ENCODE data around the gene RTN4R.
"Not testable (repeated sequence)": the region's sequence is repeated elsewhere in the genome, so short reads cannot be mapped to it uniquely, and the experiment has no call there.

Gene RTN4R

DNA sequence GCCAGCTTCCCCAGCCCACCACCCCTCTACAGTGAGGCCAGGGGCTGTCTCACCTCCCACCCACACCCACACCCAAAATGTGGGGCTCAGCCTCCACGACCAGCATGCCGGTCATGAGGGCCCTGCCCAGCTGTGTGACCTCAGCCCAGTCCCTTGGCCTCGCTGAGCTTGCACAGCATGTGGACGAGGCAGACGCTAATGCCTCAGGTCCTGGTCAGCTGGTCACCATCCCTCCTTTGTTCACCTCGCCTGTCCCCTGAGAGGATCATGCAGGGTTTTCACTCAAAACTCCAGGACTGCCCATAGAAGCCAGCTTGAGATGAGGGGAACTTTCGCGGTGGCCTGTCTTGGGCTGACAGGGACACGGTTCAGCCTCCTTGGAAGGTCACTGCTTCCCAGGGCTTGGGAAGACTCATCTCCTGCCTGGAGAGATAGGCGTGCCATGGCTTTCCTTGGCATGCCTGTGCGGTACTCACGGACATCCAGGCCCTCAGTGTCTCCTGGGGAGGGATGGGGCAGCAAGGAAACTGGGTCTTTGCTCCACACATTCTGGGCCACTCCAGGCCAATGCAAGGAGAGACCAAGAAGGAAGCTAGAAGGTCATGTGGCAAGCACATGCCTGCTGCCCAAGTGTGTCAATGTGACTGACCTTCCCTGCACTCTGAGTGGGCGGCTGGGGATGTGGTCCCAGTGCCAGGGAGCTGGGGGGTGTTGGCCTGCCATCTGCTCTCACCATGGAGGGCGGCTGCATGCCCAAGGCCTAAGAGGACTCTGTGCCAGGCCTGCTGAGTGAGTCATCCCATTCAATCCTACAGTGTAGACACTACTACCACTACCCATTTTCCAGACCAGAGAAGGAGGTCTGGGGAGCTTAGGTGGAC, 3.2 kb upstream of the RTN4R start:
- DNase-seq (ENCODE audit: low spot score), result no peak

DNA sequence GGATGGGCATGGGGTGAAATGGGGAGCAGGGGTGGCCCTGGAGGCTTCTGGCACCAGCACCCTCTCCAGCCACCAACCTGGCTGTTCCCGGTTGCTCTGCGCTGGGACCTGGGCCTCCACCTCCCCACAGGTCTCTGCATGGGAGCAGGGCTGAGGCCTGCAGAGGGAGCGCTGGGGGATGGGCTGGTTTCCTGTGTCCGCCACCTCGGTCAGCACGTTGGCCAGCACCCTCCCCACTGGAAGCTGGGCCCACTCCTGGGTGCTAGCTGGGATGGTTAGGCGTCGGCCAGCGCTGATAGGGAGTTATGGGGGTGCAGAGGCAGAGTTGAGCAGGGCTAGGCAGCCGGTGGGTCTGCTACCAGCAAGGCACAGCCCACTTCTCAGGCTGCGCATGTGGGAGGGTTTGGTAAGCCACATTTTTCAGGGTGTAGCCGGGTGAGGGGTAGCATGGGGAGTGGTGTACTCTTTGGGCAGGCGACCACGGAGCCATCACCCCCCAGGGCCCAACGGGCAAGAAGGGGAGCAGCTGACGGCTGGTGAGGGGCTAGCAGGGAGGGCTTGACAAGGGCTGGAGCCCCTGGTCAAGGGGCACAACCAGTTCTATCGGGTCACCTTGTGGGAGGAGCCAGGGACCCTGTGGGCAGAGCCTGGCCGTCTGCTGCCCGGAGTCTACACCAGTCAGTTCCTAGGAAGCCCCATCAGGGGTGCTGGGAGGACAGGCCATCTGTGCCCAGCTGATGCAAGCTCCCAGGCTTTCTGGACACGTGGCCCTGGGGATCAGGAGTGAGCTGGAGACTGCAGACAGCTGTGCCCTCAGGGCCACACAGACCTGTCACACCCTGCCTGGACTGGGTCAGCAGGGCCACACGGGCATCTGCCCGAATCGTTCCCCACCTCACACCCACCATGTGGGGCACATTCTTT, 2.3 kb upstream of the RTN4R start:
- not testable (repeated sequence) for DNase-seq (ENCODE audit: low spot score)

DNA sequence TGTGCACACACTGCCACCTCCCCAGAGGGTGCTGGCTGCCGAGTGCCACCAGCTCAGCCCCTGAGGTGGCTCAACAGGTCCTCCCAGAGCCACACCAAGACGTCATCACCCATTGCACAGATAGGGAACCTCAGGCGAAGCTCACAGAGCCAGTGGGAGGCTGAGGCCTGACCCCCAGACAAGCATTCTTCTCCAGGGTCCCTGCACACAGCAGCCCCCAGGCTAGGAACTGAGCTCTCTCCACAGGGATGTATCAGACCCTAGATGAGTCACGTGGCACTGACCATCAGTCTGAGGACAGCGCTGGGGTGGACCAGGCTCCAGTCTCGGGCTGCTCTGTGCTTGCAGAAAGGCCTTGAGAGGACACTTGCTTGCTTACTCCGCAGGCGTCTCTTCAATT, 1.6 kb upstream of the RTN4R start:
- not testable (repeated sequence) for DNase-seq (ENCODE audit: low spot score)

DNA sequence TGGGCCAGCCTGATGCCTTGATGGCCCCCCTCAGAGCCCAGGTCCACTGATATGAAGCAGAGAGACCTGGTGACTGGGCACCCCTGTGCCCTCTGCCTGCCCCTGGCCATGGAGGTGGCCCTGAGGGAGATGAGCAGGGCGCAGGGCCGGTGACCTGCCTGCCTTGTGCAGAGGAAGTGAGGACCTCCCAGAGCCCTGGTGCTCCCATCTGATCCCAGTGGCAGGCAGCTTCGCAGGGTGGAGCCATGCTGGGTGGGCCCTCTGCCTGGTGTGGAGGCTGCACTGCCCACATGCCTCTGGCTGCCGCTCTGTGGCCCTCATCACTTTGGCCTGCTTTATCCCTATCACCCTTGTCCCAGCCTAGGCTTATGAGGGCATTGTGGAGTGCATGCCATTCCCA, 1.1 kb upstream of the RTN4R start:
- DNase-seq (ENCODE audit: low spot score), result not testable (repeated sequence)

DNA sequence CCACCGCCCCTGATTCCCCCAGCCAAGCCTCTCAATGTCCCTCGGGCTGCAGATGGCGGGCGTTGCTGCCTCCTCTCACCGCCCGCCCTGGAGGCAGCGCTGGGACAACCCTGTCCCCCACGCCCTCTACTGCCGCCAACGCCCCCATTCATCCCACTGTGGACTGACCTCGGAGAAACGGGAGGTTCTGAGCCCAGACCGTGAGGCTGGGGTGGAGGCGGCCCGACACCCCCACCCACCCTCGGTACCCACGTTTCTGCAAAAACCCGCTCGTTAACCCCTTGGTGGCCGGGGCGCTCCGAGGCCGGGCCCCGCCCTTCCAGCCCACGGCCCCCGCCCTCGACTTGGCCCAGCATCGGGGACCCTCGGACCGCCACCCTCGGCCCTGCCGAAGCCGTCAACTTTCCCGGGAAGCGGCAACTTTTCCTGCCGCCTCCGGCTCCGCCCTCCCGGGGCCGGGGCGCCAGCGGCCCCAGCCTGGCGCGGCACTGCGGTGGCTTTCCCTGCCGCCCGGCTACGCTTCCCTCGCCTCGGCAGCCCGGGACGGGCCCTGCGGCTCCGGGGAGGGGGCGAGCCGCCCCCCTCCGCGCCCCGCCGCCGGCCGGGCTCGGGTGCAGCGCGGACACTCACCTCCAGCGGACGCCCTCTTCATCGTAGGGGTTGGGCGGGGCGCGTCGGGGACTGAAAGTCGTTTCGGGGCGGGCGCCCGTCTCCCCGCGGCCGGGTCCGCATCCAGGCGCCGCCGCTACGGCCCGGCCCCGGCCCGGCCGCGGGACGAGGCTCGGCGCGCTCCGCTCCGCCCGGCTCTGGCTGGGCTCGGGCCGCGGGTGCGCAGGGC, 458 bp downstream of the RTN4R start:
- no peak for DNase-seq (ENCODE audit: low spot score)

DNA sequence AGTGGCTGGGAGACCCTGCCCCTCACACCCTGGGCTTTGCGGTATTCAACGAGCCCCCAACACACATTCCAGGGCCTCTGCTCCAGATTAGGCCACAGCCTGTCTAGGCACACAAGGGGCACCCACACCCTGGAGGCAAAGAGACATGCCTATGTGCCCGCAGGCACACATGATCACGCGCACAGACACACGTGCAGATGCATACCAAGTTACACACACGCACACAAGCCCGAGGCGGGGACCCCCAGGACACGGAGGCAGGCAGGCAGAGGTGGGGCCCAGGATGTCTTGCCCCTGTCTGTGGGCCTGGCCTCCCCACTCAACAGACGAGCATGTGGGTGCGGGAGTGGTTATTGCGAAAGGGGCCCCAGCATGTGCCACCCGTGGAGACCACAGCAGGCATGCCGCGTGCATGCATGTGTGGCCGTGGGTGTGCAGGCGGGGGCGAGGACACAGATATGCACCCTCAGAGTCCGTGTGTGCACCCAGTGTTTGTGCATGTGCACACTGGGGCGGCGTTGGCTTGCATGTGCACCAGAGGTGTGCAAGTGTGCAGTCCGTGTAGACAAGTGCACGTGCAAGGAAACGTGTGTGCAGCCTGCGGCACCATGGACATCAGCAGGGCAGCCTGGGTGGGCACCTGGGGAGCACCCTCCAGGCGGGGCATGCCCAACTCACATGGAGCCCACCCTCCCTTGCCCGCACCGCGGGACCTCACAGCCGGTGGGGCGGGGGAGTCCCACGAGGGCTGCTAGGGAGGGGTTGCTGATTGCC, 1.3 kb downstream of the RTN4R start:
- DNase-seq (ENCODE audit: low spot score), result not testable (repeated sequence)

DNA sequence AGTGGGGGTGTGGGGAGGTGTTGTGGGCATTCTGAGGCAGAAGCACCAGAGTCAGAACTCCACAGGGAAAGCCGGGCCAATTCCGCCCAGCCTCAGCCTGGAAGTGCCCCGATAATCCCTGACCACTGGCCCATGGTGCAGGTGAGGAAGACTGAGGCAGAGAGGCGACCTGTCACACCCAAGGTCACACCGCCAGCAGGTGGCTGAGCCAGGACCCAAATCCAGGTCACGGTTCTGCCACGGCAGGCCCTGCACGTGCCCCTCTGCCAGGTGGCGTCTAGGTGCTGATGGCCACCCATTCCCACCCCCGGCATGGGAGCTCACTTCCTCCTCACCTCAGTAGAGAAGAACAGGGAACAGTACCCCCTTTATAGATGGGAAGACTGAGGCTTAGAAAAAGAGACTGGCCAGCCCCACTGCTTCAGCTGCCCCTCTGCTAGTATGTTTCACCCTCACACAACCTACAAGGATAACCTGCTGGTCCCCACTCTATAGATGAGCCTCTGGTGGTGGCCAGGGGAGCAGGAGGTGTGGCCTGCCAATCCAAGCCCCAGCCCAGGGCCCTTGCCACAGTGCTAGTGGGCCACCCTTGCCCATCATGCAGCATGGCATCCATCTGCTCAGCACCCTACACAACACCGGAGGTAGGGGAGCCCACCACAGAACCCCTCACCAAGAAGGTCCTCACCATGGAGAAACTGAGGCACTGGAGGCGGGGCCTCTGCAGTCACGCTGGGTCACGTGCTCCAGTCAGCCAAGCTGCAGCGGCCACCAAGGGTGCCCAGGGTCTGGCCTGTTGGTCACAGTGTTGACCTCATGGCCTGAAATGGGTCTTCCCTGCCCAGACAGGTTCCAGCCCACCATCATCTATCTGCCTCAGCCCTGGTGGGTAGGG, 2.1 kb downstream of the RTN4R start:
- not testable (repeated sequence) for DNase-seq (ENCODE audit: low spot score)

DNA sequence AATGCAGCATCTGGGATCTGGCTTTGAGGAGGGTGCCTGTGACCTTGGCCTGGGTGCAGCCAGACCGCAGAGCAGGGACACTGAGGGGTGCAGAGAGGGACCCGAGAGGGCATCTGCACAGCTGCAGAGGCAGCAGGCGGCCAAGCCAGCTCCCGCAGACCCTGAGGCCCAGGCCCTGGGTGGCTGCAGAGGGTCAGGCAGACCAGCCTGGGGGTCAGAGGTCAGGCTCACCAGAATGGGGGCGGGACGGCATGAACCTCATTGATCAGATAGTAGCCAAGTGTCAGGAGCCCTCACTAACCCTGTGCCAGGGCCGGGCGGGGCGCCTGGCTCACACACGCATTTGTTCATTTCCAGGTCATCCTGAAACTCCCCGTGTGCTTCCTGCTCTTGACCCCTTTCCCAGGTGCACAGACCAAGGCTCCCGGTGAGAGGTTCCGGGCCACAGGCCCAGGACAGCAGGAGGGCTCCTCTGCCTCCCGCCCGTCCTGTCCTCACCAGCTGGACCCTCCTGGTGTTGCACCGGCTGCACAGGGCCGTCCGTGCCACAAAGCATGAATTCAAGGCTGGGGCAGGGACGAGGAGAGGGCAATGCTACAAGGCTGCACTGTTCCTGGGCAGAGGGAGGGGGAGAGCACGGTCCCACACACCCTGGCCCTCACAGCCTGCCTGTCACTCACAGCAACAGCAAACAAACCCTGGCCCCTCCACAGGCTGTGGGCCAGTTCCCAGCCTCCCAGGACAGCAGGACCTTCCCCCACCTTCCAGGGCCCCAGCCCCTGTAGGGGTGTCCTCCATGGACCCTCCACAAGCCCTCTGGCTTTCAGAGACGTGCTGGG, 3.3 kb downstream of the RTN4R start:
- no peak for DNase-seq (ENCODE audit: low spot score)

DNA sequence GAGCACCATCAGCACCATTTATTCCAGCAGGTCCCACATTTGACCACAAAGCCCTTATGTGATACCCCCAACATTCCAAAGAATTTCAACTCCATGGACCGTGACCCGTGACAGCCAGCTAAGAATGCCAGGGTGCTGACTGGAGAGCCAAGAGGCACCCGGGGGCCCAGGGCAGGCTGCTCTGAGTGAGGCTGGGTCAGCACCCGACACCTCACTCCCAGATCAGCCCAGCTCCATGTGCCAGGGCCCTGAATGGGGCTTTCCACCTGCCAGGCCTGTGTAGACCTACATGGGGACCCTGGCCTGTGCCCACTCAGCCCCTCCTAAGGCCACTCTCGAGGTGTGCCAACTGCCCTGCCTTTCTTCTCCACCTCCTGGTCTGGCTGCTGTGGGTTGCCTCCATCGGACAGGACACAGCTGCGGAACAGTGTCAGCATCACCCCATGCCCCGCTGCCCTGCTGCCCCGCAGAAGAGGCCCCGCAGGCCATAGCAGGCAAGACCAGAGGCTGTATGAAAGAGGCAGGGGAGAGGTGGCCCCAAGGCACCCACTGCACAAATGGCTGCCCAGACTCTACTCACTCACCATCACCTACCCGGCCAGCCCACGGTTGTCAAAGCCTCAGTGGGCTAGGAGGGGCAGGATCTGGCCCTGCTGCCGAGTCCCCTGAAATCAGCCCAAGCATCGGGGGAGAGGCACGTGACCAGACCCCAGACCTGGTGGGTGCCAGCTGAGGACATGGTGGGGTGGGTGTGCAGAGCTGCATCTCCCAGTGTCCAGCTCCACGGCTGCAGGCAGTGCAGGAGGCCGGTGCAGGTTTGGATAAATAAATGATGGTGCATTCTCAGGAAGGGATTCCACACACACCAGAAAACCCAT, 4.5 kb downstream of the RTN4R start:
- not testable (repeated sequence) for DNase-seq (ENCODE audit: low spot score)

DNA sequence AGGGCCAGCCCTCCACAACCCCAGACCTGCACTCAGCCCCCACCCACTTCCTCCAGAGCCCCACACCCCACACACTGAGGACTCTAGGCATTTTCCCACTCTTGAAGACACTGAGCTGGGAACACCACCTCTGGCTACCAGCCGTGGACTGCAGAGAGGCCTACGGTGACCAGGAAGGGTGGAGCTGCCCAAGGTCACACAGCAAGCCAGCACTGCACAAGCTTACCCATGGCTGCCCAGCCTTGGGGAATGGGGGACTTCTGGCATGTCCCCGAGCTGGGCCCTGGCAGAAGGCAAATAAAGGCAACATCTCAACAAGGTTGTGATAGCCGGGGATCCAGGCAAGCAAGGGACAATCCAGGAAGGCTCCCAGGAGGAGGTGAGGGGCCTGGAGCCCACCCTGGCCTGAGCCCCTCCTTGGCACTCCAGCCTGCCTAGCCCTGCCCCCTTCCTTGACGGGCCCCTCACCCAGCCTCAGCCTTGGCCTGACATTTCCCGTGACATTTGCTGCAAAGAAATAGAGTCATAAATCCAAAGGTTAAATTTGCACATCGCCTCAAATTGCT, 5.5 kb downstream of the RTN4R start:
- no peak for DNase-seq (ENCODE audit: low spot score)

DNA sequence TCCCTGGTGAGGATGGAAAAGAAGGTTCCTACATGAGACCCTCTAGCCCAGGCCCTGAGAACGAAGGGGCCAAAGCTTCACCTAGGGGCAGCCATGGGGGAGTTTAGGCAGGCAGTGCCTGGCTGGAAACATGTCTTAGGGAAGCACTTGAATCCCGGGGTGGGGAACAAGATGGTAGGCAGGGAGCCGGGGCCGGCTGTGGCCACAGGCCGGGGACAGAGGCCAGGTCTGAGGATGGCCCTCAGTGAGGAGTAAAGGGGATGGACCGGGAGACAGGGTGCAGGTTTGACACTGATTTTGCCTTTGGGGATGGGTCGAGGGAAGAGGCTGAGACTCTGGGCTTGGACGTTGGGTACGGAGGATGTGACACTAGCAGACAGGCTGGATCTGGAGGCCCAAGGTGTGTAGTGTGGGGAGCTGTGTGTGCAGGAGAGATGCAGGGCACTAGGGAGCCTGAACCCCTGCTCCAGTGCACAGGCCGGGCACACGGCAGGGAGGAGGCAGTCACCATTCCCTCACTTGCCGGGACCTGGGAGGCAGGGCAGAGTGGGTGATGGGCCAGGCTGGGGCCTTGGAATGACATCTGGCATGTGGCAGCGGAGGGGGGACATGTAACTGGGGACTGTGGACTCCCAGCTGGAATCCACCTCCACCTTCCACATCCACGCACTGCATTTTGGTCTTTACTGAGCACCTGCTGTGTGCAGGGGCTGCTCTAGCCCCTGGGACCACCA, 6.1 kb downstream of the RTN4R start:
- DNase-seq (ENCODE audit: low spot score), result no peak

DNA sequence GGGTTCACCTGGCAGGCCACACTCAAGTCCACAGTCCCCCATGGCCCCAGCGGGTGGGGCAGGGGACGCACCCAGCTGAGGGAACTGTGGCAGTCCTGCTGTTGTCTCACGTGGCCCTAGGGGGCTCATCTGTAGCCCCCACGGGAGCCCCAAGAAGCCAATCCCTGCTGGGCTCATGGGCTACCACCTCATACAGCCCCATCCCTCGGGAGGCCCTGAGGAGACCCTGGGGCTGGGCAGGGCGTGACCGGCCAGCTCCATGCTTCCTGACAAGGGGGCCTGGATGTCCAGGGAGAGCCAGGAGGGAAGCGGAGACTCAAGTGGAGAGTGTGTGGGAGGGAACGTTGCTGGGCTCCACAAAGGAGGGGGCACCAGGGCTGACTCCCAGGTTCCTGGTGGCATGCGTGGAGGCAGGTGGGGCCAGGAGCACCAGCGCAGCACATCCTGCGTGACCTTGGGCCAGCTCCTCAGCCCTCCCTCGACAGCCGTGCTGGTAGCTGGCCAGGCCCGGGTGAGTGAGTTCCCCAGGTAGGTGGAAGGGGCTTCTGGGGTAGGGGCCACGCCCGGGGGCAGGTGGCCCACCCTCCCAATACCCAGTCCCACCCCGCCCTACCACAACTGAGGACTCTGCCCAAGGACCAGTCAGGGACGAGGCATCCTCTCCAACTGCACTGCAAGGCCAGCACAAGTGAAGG, 7.9 kb downstream of the RTN4R start:
- no peak for DNase-seq (ENCODE audit: low spot score)

DNA sequence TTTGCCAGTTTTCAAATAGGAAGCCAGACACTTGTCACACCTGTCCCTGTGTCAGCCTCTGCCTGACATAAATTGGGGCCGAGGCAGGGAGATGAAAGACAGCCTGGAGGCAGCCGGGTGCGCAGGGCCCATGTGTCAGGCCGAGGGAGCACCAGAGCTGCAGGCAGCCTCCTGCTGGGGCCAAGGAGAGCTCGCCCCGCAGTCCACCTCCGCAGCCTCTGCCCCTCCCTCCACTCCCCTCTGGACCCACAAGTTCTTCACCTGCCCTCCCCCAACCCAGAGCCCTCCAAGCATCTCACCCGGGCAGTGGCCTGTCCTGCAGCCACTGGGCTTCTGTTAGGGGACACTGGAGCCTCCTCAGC, 8.8 kb downstream of the RTN4R start:
- DNase-seq (ENCODE audit: low spot score), result no peak

DNA sequence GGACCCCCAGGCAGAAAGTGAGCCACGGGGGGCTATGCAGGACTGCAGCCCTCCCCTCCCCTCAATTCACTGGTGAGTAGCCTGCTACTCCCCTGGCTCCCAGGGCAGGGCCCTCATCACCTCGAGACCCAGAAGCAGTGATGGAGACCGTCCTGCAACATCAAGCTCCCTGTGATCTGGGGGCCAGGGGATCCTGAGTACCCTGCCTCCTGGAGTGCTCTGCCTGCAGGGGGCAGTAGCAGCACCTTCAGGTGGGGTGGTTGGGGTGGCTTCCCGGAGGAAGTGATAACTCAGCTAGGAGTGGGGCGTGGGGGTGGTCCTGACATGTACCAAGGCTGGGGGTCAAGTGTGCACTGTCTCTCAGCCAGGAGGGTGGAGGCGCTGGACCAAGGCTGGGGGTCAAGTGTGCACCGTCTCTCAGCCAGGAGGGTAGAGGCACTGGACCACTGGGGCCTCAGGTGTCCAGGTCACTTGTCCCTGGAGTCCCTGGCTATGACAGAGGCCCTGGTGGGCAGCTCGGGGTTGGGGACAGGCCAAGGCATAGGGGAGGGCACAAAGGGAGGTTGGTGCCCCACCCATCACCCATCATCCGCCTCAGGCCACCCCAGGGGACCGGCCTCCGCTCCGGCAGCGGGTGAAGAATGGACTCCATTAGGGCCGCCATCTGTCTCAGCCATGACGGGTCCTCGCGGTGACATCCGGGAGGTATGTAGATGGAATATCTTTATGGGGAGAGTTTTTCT, 9.4 kb downstream of the RTN4R start:
- DNase-seq (ENCODE audit: low spot score), result no peak

DNA sequence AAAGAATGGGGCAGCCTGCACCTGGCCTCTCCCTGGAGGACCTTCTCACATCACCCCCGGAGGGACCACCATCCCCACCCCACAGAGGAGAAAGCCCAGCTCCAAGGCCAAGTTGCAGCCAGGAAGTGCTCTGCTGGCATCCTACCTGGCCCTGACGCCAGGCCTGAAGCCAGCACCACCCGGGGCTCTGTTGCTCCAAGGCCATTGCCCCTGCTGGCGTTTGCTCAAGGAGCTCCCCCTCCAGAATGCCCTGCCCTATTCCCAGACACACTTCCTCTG, 10.2 kb downstream of the RTN4R start:
- no peak for DNase-seq (ENCODE audit: low spot score)
